GM10248 (cell line): ENCODE data around the gene PCSK6.

Experiments used
- CTCF ChIA-PET: fragments of 300-600 bp; sonication (Branson Sonifier 250); formaldehyde crosslinking; extraction: SDS; loops from one replicate; lab custom pipeline; 2021; ENCODE audit warnings: antibody characterized with exemption; lab: Yijun Ruan, JAX
- POLR2A ChIA-PET: fragments of 350-650 bp; sonication (Branson Sonifier 250); formaldehyde crosslinking; extraction: SDS; loops from one replicate; lab custom pipeline; 2020; ENCODE audit warnings: antibody characterized with exemption; lab: Yijun Ruan, JAX
- DNase-seq: peaks from one replicate; pipeline ENCODE4 v3.0.0; 2012; ENCODE audit errors: extremely low spot score
- TF ChIP-seq, protein P1 (sequence below): IDR thresholded peaks from 2 replicates; pipeline ENCODE4 v1.5.1; 2012; ENCODE audit warnings: mild to moderate bottlenecking, low read depth; ENCODE audit errors: extremely low read depth, missing control alignments, control extremely low read depth

Gene PCSK6

DNA sequence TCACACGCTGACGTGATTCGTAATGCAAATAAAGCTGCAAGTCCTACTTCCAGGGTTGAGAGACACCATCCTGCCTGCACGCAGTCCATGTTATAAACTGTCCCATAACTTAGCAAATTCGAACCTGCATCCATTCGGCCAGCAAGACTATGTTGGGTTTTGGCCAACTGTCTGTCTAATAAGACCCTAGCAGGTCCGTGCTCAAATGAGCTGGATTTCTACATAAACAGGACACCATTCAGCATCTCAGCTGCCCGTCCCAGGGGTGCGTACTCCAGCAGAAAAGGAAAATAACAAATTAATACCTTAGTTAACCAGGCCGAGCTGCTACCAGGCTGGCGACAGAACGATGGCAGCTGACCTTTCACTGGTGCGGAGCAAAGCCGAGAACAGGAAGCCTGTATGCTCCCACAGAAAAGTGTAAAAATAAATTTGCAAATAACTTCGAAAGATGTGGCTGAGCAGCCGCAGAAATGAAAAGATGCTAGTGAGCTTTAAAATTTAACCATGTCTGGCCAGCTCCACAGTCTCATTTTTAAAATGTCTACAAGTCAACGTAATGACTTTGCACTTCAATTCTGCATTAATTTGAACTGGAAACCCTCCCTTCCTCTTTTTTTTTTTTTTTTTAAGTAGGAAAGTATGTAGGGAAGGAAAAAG, 97.4 kb downstream of the PCSK6 start:
- POLR2A ChIA-PET = no interaction called here
- peak; percentile 46 for DNase-seq
- CTCF ChIA-PET = interaction anchor here (0.7 to 1.3 kb wide), 2 partner anchors 13 to 23 kb away, joined by 3 read pairs; no protein-coding TSS in a partner anchor
- TF ChIP-seq, protein P1, sequence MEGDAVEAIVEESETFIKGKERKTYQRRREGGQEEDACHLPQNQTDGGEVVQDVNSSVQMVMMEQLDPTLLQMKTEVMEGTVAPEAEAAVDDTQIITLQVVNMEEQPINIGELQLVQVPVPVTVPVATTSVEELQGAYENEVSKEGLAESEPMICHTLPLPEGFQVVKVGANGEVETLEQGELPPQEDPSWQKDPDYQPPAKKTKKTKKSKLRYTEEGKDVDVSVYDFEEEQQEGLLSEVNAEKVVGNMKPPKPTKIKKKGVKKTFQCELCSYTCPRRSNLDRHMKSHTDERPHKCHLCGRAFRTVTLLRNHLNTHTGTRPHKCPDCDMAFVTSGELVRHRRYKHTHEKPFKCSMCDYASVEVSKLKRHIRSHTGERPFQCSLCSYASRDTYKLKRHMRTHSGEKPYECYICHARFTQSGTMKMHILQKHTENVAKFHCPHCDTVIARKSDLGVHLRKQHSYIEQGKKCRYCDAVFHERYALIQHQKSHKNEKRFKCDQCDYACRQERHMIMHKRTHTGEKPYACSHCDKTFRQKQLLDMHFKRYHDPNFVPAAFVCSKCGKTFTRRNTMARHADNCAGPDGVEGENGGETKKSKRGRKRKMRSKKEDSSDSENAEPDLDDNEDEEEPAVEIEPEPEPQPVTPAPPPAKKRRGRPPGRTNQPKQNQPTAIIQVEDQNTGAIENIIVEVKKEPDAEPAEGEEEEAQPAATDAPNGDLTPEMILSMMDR = no peak

DNA sequence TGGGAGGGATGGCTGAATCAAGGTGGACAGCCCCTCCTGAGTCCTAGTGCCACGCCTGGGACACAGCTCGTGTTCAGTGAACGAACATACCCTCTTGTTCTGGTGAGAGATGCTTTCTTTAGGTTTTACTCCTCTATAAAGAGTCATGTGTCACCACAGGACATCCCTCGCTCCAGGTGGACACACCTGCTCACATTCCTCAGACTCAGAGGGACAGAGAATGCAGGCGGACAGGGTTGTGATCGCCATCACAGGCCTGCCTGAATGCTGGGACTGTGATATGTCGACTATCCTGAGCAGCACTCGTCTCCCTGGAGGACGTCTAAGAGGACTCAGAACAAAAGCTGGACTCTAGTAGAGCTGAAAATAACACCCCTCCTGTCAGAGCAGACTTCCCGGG, 98.1 kb downstream of the PCSK6 start:
- TF ChIP-seq, protein P1 = no peak
- no peak for DNase-seq
- POLR2A ChIA-PET = no interaction called here
- CTCF ChIA-PET = interaction anchor here (1.3 kb wide), 1 partner anchor 22 kb away, joined by 3 read pairs; no protein-coding TSS in a partner anchor

DNA sequence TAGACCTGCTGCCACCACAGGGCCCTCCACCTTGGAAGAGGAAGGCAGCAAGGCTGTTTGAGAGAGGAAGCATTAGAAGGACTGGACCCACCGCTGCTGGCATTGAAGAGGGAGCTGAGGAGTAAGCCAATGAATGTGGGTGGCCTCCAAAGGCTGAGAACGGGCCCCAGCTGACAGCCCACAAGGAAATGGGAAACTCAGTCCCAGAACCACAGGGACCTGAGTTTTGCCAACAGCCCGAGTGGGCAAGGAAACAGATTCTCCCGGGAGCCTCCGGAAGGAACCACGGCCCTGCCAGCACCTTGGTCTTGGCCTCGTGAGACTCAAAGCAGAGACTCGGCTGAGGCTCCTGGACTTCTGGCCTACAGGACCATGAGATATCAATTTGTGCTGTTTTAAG, 99.0 kb downstream of the PCSK6 start:
- ChIA-PET CTCF (interaction anchor here (1.0 kb wide), 1 partner anchor 10 kb away, joined by 3 read pairs; no protein-coding TSS in a partner anchor), POLR2A (no interaction called here)
- TF ChIP-seq, protein P1 = no peak
- no peak for DNase-seq

DNA sequence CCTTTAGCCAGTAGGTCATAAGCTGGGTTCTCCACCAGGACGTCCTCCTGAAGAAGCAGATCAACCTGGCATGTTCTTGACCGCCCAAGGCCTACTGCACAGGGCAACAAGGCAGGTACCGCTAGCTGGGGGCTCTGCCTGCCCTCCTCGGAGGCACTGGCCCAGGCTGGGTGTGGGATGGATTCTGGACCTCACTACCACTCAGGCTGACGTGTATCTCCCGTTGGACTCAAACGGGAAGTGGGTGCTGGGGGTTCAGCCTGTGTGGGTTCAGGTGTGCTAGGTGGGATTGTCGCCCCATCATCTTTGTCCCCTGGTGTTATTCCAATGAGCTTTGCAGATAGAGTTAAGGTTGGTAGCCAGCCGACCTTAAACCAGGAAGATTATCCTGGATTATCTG, 99.4 kb downstream of the PCSK6 start:
- CTCF ChIA-PET = interaction anchor here (1.0 kb wide), 1 partner anchor 10 kb away, joined by 3 read pairs; no protein-coding TSS in a partner anchor
- DNase-seq = no peak
- POLR2A ChIA-PET = no interaction called here
- TF ChIP-seq, protein P1 = no peak

DNA sequence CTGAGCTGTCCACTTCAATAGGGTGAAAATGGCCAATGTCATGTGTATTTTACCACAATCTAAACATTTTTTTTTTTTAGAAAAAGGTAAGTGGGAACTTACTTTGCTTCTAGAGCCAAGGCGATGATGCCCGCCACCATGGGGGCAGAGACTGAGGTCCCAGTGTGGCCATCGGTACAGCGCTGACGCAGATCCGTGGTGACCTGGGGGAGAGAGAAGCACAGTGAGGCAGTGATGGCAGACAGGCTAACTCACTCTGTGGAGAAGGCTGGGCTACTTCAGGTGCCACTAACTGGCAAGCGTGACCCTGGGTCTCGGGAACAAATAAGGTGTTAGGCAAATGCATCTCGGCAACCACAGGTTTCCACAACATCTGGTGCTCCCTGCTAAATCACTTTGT, 100.1 kb downstream of the PCSK6 start:
- TF ChIP-seq, protein P1 = no peak
- DNase-seq = no peak
- POLR2A ChIA-PET = no interaction called here
- CTCF ChIA-PET = no interaction called here

DNA sequence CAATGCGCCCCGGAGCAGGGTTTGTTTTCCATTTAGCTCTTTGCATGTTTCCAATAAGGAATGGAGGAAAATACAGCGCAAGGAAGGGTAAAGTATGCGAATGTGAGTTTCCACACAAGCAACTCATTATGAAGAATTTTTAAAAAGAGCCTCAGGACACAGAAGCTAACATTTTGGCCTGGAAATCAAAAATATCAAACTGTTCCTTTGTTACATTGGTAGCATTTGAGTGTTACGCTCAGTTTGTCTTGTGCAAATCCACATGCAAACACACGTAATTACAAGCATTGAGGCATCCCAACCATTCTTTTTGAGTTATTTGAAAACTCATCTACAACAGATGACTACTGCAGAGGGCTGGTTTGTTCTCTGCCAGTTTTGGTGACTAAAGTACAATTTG, 101.5 kb downstream of the PCSK6 start:
- CTCF ChIA-PET = no interaction called here
- DNase-seq = no peak
- POLR2A ChIA-PET = no interaction called here
- TF ChIP-seq, protein P1 = no peak
